GM12878 (cell line): ENCODE measurements around the gene UBLCP1. TPM values are rescaled to one million over a fixed set of nuclear protein-coding genes. Genes with fewer than 3 reads are reported as not detected.

Experiments
- ATAC-seq: fragments of 200-7000 bp; cut with Tn5 transposase; 3 replicates; pipeline ENCODE4 v1.9.1; 2020; ENCODE audit warnings: mild to moderate bottlenecking, moderate library complexity
- BruUV-seq: library from RNA; stranded (reverse); fragments of 400-500 nt; replicated peaks from 2 replicates; lab custom pipeline; 2021; lab: Mats Ljungman, UMichigan
- CTCF ChIA-PET: fragments of 300-600 bp; sonication (Branson Sonifier 250); formaldehyde crosslinking; extraction: SDS; loops from one replicate; lab custom pipeline; 2021; ENCODE audit warnings: inconsistent platforms; lab: Yijun Ruan, JAX
- POLR2A ChIA-PET: fragments of 350-600 bp; formaldehyde crosslinking; extraction: SDS; loops from one replicate; lab custom pipeline; 2021; ENCODE audit warnings: inconsistent platforms; lab: Charles Lee
- RAD21 ChIA-PET: fragments of 300-600 bp; sonication (Branson Sonifier 250); formaldehyde crosslinking; loops from one replicate; lab custom pipeline; 2023; ENCODE audit warnings: antibody characterized with exemption; ENCODE audit not compliant: unreplicated experiment; lab: Charles Lee
- SMC1A ChIA-PET: fragments of 300-600 bp; sonication (Branson Sonifier 250); formaldehyde crosslinking; loops from one replicate; lab custom pipeline; 2023; ENCODE audit not compliant: unreplicated experiment, uncharacterized antibody; lab: Charles Lee
- DNase-seq: peaks from one replicate; pipeline ENCODE4 v3.0.0-alpha.2; 2011; ENCODE audit warnings: low read depth, low spot score
- FAIRE-seq: peaks from 3 replicates; lab custom pipeline; 2011; peaks lifted over from hg19 to GRCh38; lab: Jason Lieb, UNC
- H2AFZ ChIP-seq: 2 replicates; pipeline ENCODE4 v1.6.0; 2011; ENCODE audit warnings: low read depth, low read length, control low read depth; ENCODE audit not compliant: control insufficient read depth
- H3K27ac ChIP-seq: 2 replicates; pipeline ENCODE4 v1.5.1; 2011; ENCODE audit warnings: control low read depth; ENCODE audit not compliant: control insufficient read depth, insufficient read depth
- H3K27me3 ChIP-seq, 2 experiments: replicated peaks in 1 of 2; 2 replicates each; pipeline versions ENCODE4 v1.6.0 to v1.6.1; 2011; ENCODE audit warnings: low read length in 1 of 2; ENCODE audit not compliant: control insufficient read depth in 2 of 2, insufficient read depth in 2 of 2
- H3K36me3 ChIP-seq, 2 experiments: 2 replicates each; pipeline ENCODE4 v1.5.1; 2011; ENCODE audit warnings: low read length in 1 of 2; ENCODE audit not compliant: control insufficient read depth in 2 of 2, insufficient read depth in 2 of 2
- H3K4me1 ChIP-seq: 2 replicates; pipeline ENCODE4 v1.6.1; 2011; ENCODE audit warnings: mild to moderate bottlenecking, low read length, moderate library complexity, mixed read lengths; ENCODE audit not compliant: control insufficient read depth, insufficient read depth
- H3K4me2 ChIP-seq: 2 replicates; pipeline ENCODE4 v1.6.0; 2011; ENCODE audit warnings: control low read depth; ENCODE audit not compliant: control insufficient read depth, insufficient read depth
- H3K4me3 ChIP-seq: fragments of 200-600 bp; sonication (generic); 2 replicates; pipeline ENCODE4 v1.5.1; 2016
- H3K79me2 ChIP-seq: 2 replicates; pipeline ENCODE4 v1.6.0; 2011; ENCODE audit warnings: low read length; ENCODE audit not compliant: control insufficient read depth, insufficient read depth
- H3K9ac ChIP-seq: 2 replicates; pipeline ENCODE4 v1.8.0; 2011; ENCODE audit warnings: low read length, control low read depth, mixed read lengths; ENCODE audit not compliant: control insufficient read depth, insufficient read depth
- H3K9me3 ChIP-seq: replicated peaks from 3 replicates; pipeline ENCODE4 v1.5.1; 2011; ENCODE audit warnings: mild to moderate bottlenecking, low read length; ENCODE audit not compliant: control insufficient read depth, insufficient read depth
- H4K20me1 ChIP-seq: 2 replicates; pipeline ENCODE4 v1.6.0; 2011; ENCODE audit not compliant: control insufficient read depth, insufficient read depth
- BMI1 ChIP-seq: fragments of 450-650 bp; IDR thresholded peaks from 2 replicates; pipeline ENCODE4 v1.6.1; 2016; ENCODE audit warnings: mild to moderate bottlenecking, moderate library complexity, borderline replicate concordance
- JUND ChIP-seq: IDR thresholded peaks from 2 replicates; pipeline ENCODE4 v1.6.1; 2012; ENCODE audit warnings: low read depth, mild to moderate bottlenecking, low read length, improper control_type of control experiment, moderate library complexity
- MEF2B ChIP-seq: fragments of 450-650 bp; IDR thresholded peaks from 2 replicates; pipeline ENCODE4 v1.6.1; 2018; ENCODE audit warnings: mild to moderate bottlenecking, moderate library complexity; ENCODE audit not compliant: partially characterized antibody, poor library complexity, severe bottlenecking
- MTA2 ChIP-seq: fragments of 450-650 bp; IDR thresholded peaks from 2 replicates; pipeline ENCODE4 v1.6.1; 2016; ENCODE audit warnings: low read depth, mild to moderate bottlenecking, moderate library complexity
- NFIC ChIP-seq: IDR thresholded peaks from 2 replicates; pipeline ENCODE4 v1.6.1; 2012; ENCODE audit warnings: low read depth, mild to moderate bottlenecking, inconsistent platforms, low read length, moderate library complexity
- NFYA ChIP-seq: IDR thresholded peaks from 2 replicates; pipeline ENCODE4 v1.6.1; 2011; ENCODE audit warnings: low read depth, mild to moderate bottlenecking, low read length, improper control_type of control experiment, borderline replicate concordance
- SP1 ChIP-seq: IDR thresholded peaks from one replicate; pipeline ENCODE4 v1.6.1; 2011; ENCODE audit warnings: low read depth, low read length
- STAT1 ChIP-seq: fragments of 450-650 bp; conservative IDR thresholded peaks from 2 replicates; pipeline ENCODE4 v1.6.1; 2014; ENCODE audit warnings: antibody characterized with exemption, mild to moderate bottlenecking
- TAF1 ChIP-seq: IDR thresholded peaks from 2 replicates; pipeline ENCODE4 v1.6.1; 2011; ENCODE audit warnings: mild to moderate bottlenecking, low read depth, low read length, borderline replicate concordance
- ZNF24 ChIP-seq: fragments of 450-650 bp; IDR thresholded peaks from 2 replicates; pipeline ENCODE4 v1.6.1; 2017; ENCODE audit warnings: antibody characterized with exemption, mild to moderate bottlenecking
- WGBS: methylation state at CpG from one replicate; pipeline ENCODE4 v1.1.6; 2016; ENCODE audit warnings: low lambda C conversion rate; ENCODE audit not compliant: insufficient replicate concordance, insufficient coverage; ENCODE audit errors: missing lambda C conversion rate; 5-methylcytosine and 5-hydroxymethylcytosine counted together
- in situ Hi-C: fragments of 300-500 bp; cut with MboI; formaldehyde crosslinking; loops from 9 replicates; pipeline ENCODE4 v1.14.3; 2018; ENCODE audit warnings: mixed read lengths
- intact Hi-C: fragments of 100-400 bp; cut with micrococcal nuclease; formaldehyde crosslinking; loops from one replicate; pipeline ENCODE4 v1.14.2; 2022; ENCODE audit not compliant: unreplicated experiment
- polyA plus RNA-seq, 11 experiments: library from polyadenylated mRNA; depleted of rRNA in 4 of 11; unstranded in 6 of 11; stranded (reverse) in 5 of 11; fragments of >200 nt; fragmentation: Nextera tagmentation in 4 of 11; fragmentation: Illumina TruSeq in 1 of 11; extraction: Ambion mirVana in 4 of 11; extraction: Trizol in 1 of 11; gene quantifications; 1 replicate in 1 of 11; 2 replicates in 10 of 11; pipeline versions ENCODE4 v1.2.1 to v1.2.3, GENCODE V29; 2011 to 2016; ENCODE audit warnings: inconsistent platforms in 2 of 11, missing spikeins in 2 of 11, low read depth in 1 of 11
- total RNA-seq, 4 experiments: library from RNA; depleted of rRNA in 3 of 4; stranded (reverse); fragments of >200 nt in 3 of 4; fragmentation: Illumina TruSeq in 1 of 4; extraction: Trizol in 1 of 4; gene quantifications; 2 replicates each; pipeline versions ENCODE4 v1.2.1 to v1.2.3, GENCODE V29; 2013 to 2021
- TF ChIP-seq, protein P1 (sequence below): IDR thresholded peaks from 2 replicates; pipeline ENCODE4 v1.6.1; 2012; ENCODE audit warnings: low read depth, low read length, improper control_type of control experiment
- TF ChIP-seq, protein P2 (sequence below): IDR thresholded peaks from 2 replicates; pipeline ENCODE4 v1.6.1; 2012; ENCODE audit warnings: mild to moderate bottlenecking, low read depth, low read length
- TF ChIP-seq, protein P3 (sequence below), 3 experiments: IDR thresholded peaks in 2 of 3; conservative IDR thresholded peaks in 1 of 3; 2 replicates each; pipeline ENCODE4 v1.5.1; 2011; ENCODE audit warnings: low read depth in 3 of 3, low read length in 3 of 3, mild to moderate bottlenecking in 3 of 3, control low read depth in 2 of 3, moderate library complexity in 2 of 3, inconsistent platforms in 1 of 3, mixed read lengths in 1 of 3; ENCODE audit not compliant: control insufficient read depth in 2 of 3, insufficient read depth in 1 of 3; ENCODE audit errors: extremely low read depth in 1 of 3

UBLCP1 gene
- total and polyA plus RNA-seq, 10 of the 15 experiments (the other 5 are each of a cell fraction or from before 2014, with no cell fraction given): 18.8 to 44.2 (median 32.1) TPM

DNA sequence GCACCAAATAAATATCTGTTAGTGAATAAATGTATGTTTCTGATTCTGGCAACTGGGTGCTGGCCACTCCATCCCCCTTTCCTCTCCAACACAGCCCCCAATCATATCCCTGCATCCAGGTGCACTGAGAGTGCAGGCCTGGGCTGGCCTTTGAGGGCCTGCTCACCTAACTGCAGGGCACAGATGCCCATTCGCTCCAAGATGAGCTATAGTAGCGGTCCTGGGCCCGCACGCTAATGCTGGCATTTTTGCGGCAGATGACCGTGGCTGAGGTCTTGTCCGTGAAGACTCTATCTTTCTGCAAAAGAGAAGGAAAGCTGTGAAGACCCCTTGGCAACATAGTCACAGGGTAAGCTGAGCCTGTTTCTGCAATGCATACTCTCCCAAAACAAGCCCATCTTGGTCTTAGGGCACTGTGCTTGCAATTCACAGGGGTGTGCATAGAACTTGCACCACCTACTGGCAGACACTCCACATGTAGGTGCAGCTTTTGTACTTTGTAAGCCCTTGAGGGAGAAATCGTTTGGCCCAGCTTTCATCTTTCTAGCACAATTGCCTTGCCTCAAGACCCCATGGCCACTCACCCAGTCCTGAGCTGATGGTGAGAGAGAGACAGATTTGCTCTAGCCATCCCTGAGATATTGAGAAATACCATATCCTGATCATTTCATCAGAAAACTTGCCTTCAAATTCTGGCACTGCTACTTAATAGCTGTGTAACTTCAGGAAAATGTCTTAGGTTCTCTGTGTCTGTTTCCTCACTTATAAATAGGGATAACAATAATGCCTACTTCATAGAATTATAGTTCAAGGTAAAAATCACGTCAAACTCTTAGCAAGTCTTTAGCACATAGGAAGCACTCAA lies 53.7 kb downstream of the UBLCP1 start:
- BruUV-seq: no TSS peak
- Histone ChIP-seq H3K4me2 (no peak overlapping the region), H3K4me1 (no peaks in the 10 kb centered on the region), H2AFZ (no peak overlapping the region), H3K9me3 (no peaks in the 10 kb centered on the region), H3K4me3 (no peak overlapping the region), H3K79me2 (no peaks in the 10 kb centered on the region), H3K27me3 (no peaks in the 10 kb centered on the region), H3K27ac (no peak overlapping the region), H3K9ac (no peak overlapping the region), H3K36me3 (no peaks in the 10 kb centered on the region), H4K20me1 (no peaks in the 10 kb centered on the region)
- intact Hi-C loops (loop anchor here (1.0 kb wide), 1 partner anchor 160 kb away; no protein-coding TSS in a partner anchor), in situ Hi-C loops (loop anchor here (5.0 kb wide), 1 partner anchor 159 kb away; no protein-coding TSS in a partner anchor)
- DNase-seq (no peak), ATAC-seq (peak; percentile 98), FAIRE-seq (no peak)
- SMC1A ChIA-PET: interaction anchor here (0.6 to 6.8 kb wide), 24 partner anchors 10 to 1404 kb away, joined by 3 to 131 read pairs (median 4); no protein-coding TSS in a partner anchor
- CTCF ChIA-PET: interaction anchor here (0.6 to 6.9 kb wide), 41 partner anchors 9 to 1368 kb away, joined by 3 to 216 read pairs (median 4); no protein-coding TSS in a partner anchor
- POLR2A ChIA-PET: interaction anchor here (0.5 to 0.8 kb wide), 2 partner anchors 55 to 126 kb away, joined by 3 read pairs; no protein-coding TSS in a partner anchor
- 73% methylated on average over 9 of the region's 9 CpGs for WGBS
- RAD21 ChIA-PET: interaction anchor here (0.6 to 5.0 kb wide), 16 partner anchors 10 to 1241 kb away, joined by 3 to 112 read pairs (median 4); no protein-coding TSS in a partner anchor
- TF ChIP-seq BMI1 (no peak), NFIC (no peak), JUND (no peak), MEF2B (no peak), TAF1 (no peak), ZNF24 (no peak), STAT1 (no peak), NFYA (no peak), MTA2 (no peak), SP1 (no peak)
- TF ChIP-seq, protein P1, sequence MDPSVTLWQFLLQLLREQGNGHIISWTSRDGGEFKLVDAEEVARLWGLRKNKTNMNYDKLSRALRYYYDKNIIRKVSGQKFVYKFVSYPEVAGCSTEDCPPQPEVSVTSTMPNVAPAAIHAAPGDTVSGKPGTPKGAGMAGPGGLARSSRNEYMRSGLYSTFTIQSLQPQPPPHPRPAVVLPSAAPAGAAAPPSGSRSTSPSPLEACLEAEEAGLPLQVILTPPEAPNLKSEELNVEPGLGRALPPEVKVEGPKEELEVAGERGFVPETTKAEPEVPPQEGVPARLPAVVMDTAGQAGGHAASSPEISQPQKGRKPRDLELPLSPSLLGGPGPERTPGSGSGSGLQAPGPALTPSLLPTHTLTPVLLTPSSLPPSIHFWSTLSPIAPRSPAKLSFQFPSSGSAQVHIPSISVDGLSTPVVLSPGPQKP: no peak
- TF ChIP-seq, protein P2, sequence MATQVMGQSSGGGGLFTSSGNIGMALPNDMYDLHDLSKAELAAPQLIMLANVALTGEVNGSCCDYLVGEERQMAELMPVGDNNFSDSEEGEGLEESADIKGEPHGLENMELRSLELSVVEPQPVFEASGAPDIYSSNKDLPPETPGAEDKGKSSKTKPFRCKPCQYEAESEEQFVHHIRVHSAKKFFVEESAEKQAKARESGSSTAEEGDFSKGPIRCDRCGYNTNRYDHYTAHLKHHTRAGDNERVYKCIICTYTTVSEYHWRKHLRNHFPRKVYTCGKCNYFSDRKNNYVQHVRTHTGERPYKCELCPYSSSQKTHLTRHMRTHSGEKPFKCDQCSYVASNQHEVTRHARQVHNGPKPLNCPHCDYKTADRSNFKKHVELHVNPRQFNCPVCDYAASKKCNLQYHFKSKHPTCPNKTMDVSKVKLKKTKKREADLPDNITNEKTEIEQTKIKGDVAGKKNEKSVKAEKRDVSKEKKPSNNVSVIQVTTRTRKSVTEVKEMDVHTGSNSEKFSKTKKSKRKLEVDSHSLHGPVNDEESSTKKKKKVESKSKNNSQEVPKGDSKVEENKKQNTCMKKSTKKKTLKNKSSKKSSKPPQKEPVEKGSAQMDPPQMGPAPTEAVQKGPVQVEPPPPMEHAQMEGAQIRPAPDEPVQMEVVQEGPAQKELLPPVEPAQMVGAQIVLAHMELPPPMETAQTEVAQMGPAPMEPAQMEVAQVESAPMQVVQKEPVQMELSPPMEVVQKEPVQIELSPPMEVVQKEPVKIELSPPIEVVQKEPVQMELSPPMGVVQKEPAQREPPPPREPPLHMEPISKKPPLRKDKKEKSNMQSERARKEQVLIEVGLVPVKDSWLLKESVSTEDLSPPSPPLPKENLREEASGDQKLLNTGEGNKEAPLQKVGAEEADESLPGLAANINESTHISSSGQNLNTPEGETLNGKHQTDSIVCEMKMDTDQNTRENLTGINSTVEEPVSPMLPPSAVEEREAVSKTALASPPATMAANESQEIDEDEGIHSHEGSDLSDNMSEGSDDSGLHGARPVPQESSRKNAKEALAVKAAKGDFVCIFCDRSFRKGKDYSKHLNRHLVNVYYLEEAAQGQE: no peak
- TF ChIP-seq, protein P3, sequence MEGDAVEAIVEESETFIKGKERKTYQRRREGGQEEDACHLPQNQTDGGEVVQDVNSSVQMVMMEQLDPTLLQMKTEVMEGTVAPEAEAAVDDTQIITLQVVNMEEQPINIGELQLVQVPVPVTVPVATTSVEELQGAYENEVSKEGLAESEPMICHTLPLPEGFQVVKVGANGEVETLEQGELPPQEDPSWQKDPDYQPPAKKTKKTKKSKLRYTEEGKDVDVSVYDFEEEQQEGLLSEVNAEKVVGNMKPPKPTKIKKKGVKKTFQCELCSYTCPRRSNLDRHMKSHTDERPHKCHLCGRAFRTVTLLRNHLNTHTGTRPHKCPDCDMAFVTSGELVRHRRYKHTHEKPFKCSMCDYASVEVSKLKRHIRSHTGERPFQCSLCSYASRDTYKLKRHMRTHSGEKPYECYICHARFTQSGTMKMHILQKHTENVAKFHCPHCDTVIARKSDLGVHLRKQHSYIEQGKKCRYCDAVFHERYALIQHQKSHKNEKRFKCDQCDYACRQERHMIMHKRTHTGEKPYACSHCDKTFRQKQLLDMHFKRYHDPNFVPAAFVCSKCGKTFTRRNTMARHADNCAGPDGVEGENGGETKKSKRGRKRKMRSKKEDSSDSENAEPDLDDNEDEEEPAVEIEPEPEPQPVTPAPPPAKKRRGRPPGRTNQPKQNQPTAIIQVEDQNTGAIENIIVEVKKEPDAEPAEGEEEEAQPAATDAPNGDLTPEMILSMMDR (IDR thresholded peaks at IDR 0.05 in 2 of 3, conservative IDR thresholded peaks at IDR 0.05 in 1 of 3; ENCODE audit: control insufficient read depth in 2 of 3, extremely low read depth in 1 of 3, insufficient read depth in 1 of 3, low read depth in 3 of 3, low read length in 3 of 3): peak; percentile 73 to 77 (median 76)
